Measurements from ENCODE around the gene RPS15A.

GRCh38 chr16:18800775-18801144 lies 10.6 kb upstream of the RPS15A start:
- no peak for TF ChIP-seq CTCF (IDR thresholded peaks at IDR 0.05; ENCODE audit: poor library complexity)
- TF ChIP-seq EZH2 (IDR thresholded peaks at IDR 0.05; ENCODE audit: borderline replicate concordance), result no peak
- TF ChIP-seq EZH2phosphoT487 (IDR thresholded peaks at IDR 0.05; ENCODE audit: low read depth, severe bottlenecking, unreplicated experiment), result no peak
